Stomach (tissue), 4 donors: ENCODE results near the gene CP.

Experiments
- CTCF ChIP-seq, 7 experiments: fragments of 450-650 bp in 4 of 7; fragments of 200-600 bp in 3 of 7; sonication (generic) in 3 of 7; IDR thresholded peaks; one replicate each; pipeline ENCODE4 v1.5.1; 2016 to 2019; ENCODE audit warnings: antibody characterized with exemption in 7 of 7, control low read depth in 2 of 7, mild to moderate bottlenecking in 1 of 7
- POLR2AphosphoS5 ChIP-seq, 3 donors: sonication (generic); formaldehyde crosslinking; IDR thresholded peaks; one replicate each; pipeline ENCODE4 v1.6.1; 2016; ENCODE audit warnings: antibody characterized with exemption in 3 of 3

GRCh38 chr3:149247929-149248691 is 26.5 kb upstream of the CP start:
- TF ChIP-seq POLR2AphosphoS5 (IDR thresholded peaks at IDR 0.05): no peak
- no peak for TF ChIP-seq CTCF (IDR thresholded peaks at IDR 0.05)
